Chondrocyte (in vitro differentiated cells): Measurements from ENCODE around the gene GSTO1. TPM values are rescaled to one million over a fixed set of nuclear protein-coding genes. Genes with fewer than 3 reads are reported as not detected.

Experiments
- DNase-seq: peaks from one replicate; pipeline ENCODE4 v3.0.0; 2021; ENCODE audit warnings: mixed read lengths, low spot score
- H3K27ac Mint-ChIP-seq: one replicate; pipeline ENCODE4 v1.8.0; 2021; ENCODE audit warnings: mild to moderate bottlenecking, moderate library complexity, mixed read lengths; ENCODE audit not compliant: unreplicated experiment
- H3K27me3 Mint-ChIP-seq: 2 replicates; pipeline ENCODE4 v1.8.0; 2021; ENCODE audit warnings: low read depth, mixed read lengths
- H3K36me3 Mint-ChIP-seq: 2 replicates; pipeline ENCODE4 v1.8.0; 2021; ENCODE audit warnings: low read depth, mixed read lengths
- H3K4me1 Mint-ChIP-seq: 2 replicates; pipeline ENCODE4 v1.8.0; 2021; ENCODE audit warnings: low read depth, mild to moderate bottlenecking, mixed read lengths
- H3K4me3 Mint-ChIP-seq: one replicate; pipeline ENCODE4 v1.8.0; 2021; ENCODE audit warnings: mild to moderate bottlenecking, moderate library complexity, mixed read lengths; ENCODE audit not compliant: unreplicated experiment
- H3K9me3 Mint-ChIP-seq: 2 replicates; pipeline ENCODE4 v1.8.0; 2021; ENCODE audit warnings: low read depth, mixed read lengths
- total RNA-seq: library from RNA; stranded (reverse); gene quantifications from 3 replicates; pipeline ENCODE4 v1.2.1, GENCODE V29; 2021
- TF ChIP-seq, protein P1 (sequence below): fragments of 200-600 bp; sonication (generic); IDR thresholded peaks from 2 replicates; pipeline ENCODE4 v1.5.0; 2021; ENCODE audit warnings: antibody characterized with exemption, mild to moderate bottlenecking, moderate library complexity

GSTO1 gene
- total RNA-seq, 1 donor from 2014 or later = 57.0 TPM

DNA sequence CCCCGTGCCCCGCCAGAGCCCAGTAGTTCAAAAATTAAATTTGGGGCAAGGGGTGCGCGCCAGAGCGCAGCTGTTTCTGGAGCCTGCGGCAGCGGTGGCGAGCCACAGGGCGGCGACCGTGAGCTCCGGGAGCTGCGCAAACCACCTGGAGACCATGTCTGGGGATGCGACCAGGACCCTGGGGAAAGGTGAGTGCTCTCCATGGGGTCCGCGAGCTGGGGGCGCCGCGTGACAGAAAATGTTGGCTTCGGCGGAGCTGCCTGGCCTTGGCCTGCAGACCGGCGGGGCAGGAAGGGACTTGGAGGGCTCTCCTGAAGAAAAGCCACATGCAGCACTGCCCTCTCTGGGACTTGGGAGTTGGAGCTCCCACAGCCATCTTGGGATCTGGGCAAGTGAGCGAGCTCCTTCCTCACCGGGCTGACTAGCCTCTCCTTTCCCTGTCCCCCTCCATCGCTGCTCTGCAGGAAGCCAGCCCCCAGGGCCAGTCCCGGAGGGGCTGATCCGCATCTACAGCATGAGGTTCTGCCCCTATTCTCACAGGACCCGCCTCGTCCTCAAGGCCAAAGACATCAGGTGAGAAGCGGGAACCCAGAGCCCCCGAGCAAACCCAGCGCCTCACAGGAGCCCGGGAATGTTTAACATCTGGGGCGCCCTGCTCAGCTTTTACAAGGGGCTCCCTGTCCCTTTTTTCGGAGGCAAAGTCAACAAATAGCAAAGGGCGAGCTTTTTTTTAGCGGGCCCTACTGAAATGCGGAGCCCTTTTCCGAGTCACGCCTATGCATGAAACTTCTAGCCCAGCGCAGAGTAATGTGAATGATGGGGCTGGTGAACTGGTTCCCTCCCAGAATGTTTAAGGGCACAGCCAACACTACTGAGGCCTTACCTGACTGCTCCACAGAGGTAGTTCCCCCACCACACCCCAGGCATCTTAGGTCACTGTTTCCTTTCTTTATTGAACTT, 20.4 kb downstream of the GSTO1 start:
- Mint-ChIP-seq H3K9me3 (no peaks in the 10 kb centered on the region), H3K36me3 (no peaks in the 10 kb centered on the region), H3K27ac (no peak overlapping the region), H3K4me1 (peaks cover 9% of the 10 kb centered on the region), H3K27me3 (peaks cover 4% of the 10 kb centered on the region), H3K4me3 (peak overlapping the region; percentile 42)
- TF ChIP-seq, protein P1, sequence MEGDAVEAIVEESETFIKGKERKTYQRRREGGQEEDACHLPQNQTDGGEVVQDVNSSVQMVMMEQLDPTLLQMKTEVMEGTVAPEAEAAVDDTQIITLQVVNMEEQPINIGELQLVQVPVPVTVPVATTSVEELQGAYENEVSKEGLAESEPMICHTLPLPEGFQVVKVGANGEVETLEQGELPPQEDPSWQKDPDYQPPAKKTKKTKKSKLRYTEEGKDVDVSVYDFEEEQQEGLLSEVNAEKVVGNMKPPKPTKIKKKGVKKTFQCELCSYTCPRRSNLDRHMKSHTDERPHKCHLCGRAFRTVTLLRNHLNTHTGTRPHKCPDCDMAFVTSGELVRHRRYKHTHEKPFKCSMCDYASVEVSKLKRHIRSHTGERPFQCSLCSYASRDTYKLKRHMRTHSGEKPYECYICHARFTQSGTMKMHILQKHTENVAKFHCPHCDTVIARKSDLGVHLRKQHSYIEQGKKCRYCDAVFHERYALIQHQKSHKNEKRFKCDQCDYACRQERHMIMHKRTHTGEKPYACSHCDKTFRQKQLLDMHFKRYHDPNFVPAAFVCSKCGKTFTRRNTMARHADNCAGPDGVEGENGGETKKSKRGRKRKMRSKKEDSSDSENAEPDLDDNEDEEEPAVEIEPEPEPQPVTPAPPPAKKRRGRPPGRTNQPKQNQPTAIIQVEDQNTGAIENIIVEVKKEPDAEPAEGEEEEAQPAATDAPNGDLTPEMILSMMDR = peak; percentile 82
- DNase-seq = no peak

DNA sequence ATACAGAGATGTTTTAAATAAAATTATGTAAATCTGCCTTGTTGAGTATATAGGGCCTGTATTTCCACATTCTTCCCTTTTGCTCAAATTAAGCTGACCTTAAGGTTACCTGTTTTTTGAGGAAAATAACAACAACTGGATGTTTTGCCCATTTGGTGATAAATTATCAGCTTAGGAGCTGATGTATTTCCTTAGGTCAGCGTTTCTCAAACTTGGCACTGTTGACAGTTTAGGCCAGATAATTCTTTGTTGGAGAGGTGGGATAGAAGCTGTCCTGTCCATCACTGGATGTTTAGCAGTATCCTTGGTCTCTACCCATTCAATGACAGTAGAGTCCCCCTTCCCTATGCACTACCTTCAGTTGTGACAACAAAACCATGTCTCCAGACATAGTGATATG, 21.5 kb downstream of the GSTO1 start:
- TF ChIP-seq, protein P1 = no peak
- DNase-seq = no peak
- Mint-ChIP-seq H3K9me3 (no peaks in the 10 kb centered on the region), H3K4me3 (no peak overlapping the region), H3K36me3 (no peaks in the 10 kb centered on the region), H3K27me3 (peaks cover 8% of the 10 kb centered on the region), H3K4me1 (peaks cover 9% of the 10 kb centered on the region), H3K27ac (no peak overlapping the region)

GRCh38 chr10:104277785-104278184, 23.1 kb downstream of the GSTO1 start:
- no peaks in the 10 kb centered on the region for H3K9me3 Mint-ChIP-seq

GRCh38 chr10:104279550-104280259, 25.0 kb downstream of the GSTO1 start:
- TF ChIP-seq, protein P1 = no peak
- no peaks in the 10 kb centered on the region for H3K9me3 Mint-ChIP-seq
- H3K27me3 Mint-ChIP-seq = peaks cover 15% of the 10 kb centered on the region
- no peaks in the 10 kb centered on the region for H3K4me1 Mint-ChIP-seq
- H3K27ac Mint-ChIP-seq = no peak overlapping the region
- no peak for DNase-seq
- no peak overlapping the region for H3K4me3 Mint-ChIP-seq
- no peaks in the 10 kb centered on the region for H3K36me3 Mint-ChIP-seq

More at GRCh38 chr10:104277785-104278184, 23.1 kb downstream of the GSTO1 start:
- no peak for DNase-seq
- no peak overlapping the region for H3K27ac Mint-ChIP-seq
- peaks cover 15% of the 10 kb centered on the region for H3K27me3 Mint-ChIP-seq
- H3K4me1 Mint-ChIP-seq = peaks cover 9% of the 10 kb centered on the region
- TF ChIP-seq, protein P1 = no peak
- H3K36me3 Mint-ChIP-seq = no peaks in the 10 kb centered on the region
- H3K4me3 Mint-ChIP-seq = no peak overlapping the region

GRCh38 chr10:104281694-104282093, 27.0 kb downstream of the GSTO1 start:
- Mint-ChIP-seq H3K9me3 (no peaks in the 10 kb centered on the region), H3K4me1 (no peaks in the 10 kb centered on the region), H3K4me3 (no peak overlapping the region), H3K27ac (no peak overlapping the region), H3K36me3 (no peaks in the 10 kb centered on the region), H3K27me3 (peaks cover 14% of the 10 kb centered on the region)
- DNase-seq = no peak
- TF ChIP-seq, protein P1 = no peak
